Measurements from ENCODE around the gene NHLRC3. TPM values are rescaled to one million over a fixed set of nuclear protein-coding genes. Genes with fewer than 3 reads are reported as not detected.
"Not testable (repeated sequence)": the region's sequence is repeated elsewhere in the genome, so short reads cannot be mapped to it uniquely, and the experiment has no call there.

Gene NHLRC3
- total RNA-seq, 1 experiment from 2014 or later, result 10.8 TPM

- DNase-seq, result no peak
- Histone ChIP-seq H3K36me3 (replicated peaks; ENCODE audit: control insufficient read depth, insufficient read depth, low read length) (no peaks in the 10 kb centered on the region), H3K27me3 (ENCODE audit: control insufficient read depth, insufficient read depth, low read length) (no peaks in the 10 kb centered on the region), H3K4me3 (ENCODE audit: insufficient read depth, low read depth, low read length) (no peak overlapping the region)
Observed at GRCh38 chr13:39058040-39058439, 19.8 kb downstream of the NHLRC3 start.

GRCh38 chr13:39062004-39062403 lies 23.7 kb downstream of the NHLRC3 start:
- no peak overlapping the region for H3K4me3 ChIP-seq (ENCODE audit: insufficient read depth, low read depth, low read length)
- no peaks in the 10 kb centered on the region for H3K27me3 ChIP-seq (ENCODE audit: control insufficient read depth, insufficient read depth, low read length)
- no peaks in the 10 kb centered on the region for H3K36me3 ChIP-seq (replicated peaks; ENCODE audit: control insufficient read depth, insufficient read depth, low read length)
- no peak for DNase-seq

GRCh38 chr13:39072842-39073241 lies 34.6 kb downstream of the NHLRC3 start:
- H3K27me3 ChIP-seq (ENCODE audit: control insufficient read depth, insufficient read depth, low read length), result no peaks in the 10 kb centered on the region

GRCh38 chr13:39073983-39074382 lies 35.7 kb downstream of the NHLRC3 start:
- no peak overlapping the region for H3K4me3 ChIP-seq (ENCODE audit: insufficient read depth, low read depth, low read length)
- H3K36me3 ChIP-seq (replicated peaks; ENCODE audit: control insufficient read depth, insufficient read depth, low read length), result no peaks in the 10 kb centered on the region
- H3K27me3 ChIP-seq (ENCODE audit: control insufficient read depth, insufficient read depth, low read length), result no peaks in the 10 kb centered on the region
- no peak for DNase-seq

More at GRCh38 chr13:39072842-39073241, 34.6 kb downstream of the NHLRC3 start:
- Histone ChIP-seq H3K4me3 (ENCODE audit: insufficient read depth, low read depth, low read length) (no peak overlapping the region), H3K36me3 (replicated peaks; ENCODE audit: control insufficient read depth, insufficient read depth, low read length) (no peaks in the 10 kb centered on the region)
- no peak for DNase-seq

GRCh38 chr13:39086251-39086945 lies 48.1 kb downstream of the NHLRC3 start:
- not testable (repeated sequence) for DNase-seq; H3K4me3 ChIP-seq (ENCODE audit: insufficient read depth, low read depth, low read length); H3K36me3 ChIP-seq (replicated peaks; ENCODE audit: control insufficient read depth, insufficient read depth, low read length); H3K27me3 ChIP-seq (ENCODE audit: control insufficient read depth, insufficient read depth, low read length)

GRCh38 chr13:39091586-39091985 lies 53.3 kb downstream of the NHLRC3 start:
- H3K36me3 ChIP-seq (replicated peaks; ENCODE audit: control insufficient read depth, insufficient read depth, low read length), result no peaks in the 10 kb centered on the region
- no peaks in the 10 kb centered on the region for H3K27me3 ChIP-seq (ENCODE audit: control insufficient read depth, insufficient read depth, low read length)
- no peak overlapping the region for H3K4me3 ChIP-seq (ENCODE audit: insufficient read depth, low read depth, low read length)
- no peak for DNase-seq

- Histone ChIP-seq H3K36me3 (replicated peaks; ENCODE audit: control insufficient read depth, insufficient read depth, low read length) (no peaks in the 10 kb centered on the region), H3K27me3 (ENCODE audit: control insufficient read depth, insufficient read depth, low read length) (no peaks in the 10 kb centered on the region), H3K4me3 (ENCODE audit: insufficient read depth, low read depth, low read length) (no peak overlapping the region)
- DNase-seq, result no peak
Observed at GRCh38 chr13:39095500-39095899, 57.2 kb downstream of the NHLRC3 start.

GRCh38 chr13:39099231-39099630 lies 61.0 kb downstream of the NHLRC3 start:
- no peak overlapping the region for H3K4me3 ChIP-seq (ENCODE audit: insufficient read depth, low read depth, low read length)
- no peak for DNase-seq
- no peaks in the 10 kb centered on the region for H3K36me3 ChIP-seq (replicated peaks; ENCODE audit: control insufficient read depth, insufficient read depth, low read length)
- no peaks in the 10 kb centered on the region for H3K27me3 ChIP-seq (ENCODE audit: control insufficient read depth, insufficient read depth, low read length)

Other genes with a start within 250 kb of the NHLRC3 start
- gene STOML3, start 47.6 kb upstream of the NHLRC3 start, total RNA-seq (2014; rRNA removed; shearing (Covaris generic)), result not detected in 2 replicates
- gene PROSER1, start 367 bp upstream of the NHLRC3 start, total RNA-seq (2014; rRNA removed; shearing (Covaris generic)), result 28.2 and 38.1 TPM in 2 replicates